ENCODE measurements around the gene WDR31. TPM values are rescaled to one million over a fixed set of nuclear protein-coding genes. Genes with fewer than 3 reads are reported as not detected.
A peak's percentile ranks its signal among the peaks of the same experiment; 100 is the strongest.

The WDR31 gene
- total and polyA plus RNA-seq, 11 donors = 7.0 to 22.4 (median 13.6) TPM

DNA sequence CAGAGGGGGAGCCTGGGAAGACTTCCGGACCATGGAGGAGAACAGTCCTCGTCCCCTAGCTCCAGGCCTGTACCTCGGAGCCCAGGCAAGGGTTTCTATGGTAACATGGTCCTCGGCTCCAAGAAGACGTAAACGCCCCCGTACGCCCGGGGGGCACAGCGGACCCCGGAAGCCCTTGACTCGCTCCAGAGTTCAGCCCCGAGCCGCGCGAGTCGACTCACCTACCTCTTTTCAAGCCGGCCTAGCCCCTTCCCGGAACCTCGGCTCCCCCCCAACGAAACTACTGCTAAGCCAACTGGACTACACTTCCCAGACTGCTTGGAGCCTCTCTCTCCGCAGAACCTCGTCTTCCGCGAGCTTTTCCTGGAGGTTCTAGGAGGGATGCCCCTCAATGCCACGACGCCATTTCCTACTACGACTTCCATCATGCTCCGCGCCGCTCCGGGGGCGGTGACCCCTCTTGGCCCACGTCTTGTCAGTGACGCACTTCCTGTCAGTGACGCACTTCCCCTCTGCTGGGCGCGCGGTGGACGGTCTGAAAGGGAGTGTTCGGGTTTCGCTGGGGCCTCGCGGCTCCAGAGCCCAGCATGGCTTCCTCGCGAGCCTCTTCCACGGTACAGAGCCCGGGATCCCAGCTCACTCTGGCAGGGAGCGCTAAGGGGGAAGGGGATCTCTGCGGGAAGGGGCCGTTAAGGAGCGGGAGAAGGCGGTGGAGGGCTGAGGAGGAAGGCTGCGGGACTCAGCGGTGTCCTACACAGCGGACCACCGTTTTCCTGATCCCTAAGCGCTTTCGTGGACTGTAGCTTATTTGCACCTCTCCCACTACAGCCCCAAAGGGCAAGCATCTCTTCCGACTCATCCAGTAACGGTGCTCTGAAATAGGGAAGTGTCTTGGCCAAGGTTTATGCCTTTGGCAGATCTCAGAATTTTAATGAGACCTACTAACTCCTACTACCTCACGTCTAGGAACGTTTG is 64.6 kb downstream of the WDR31 start, which contains the start of the genes CDC26 and PRPF4:
Gene CDC26, minus strand, starts transcription at position 416 of the 975 bp plus-strand sequence. CDS start 3,065 bp downstream, outside the sequence.
Gene PRPF4, plus strand, starts transcription at position 502 of the 975 bp plus-strand sequence. Its CDS starts 86 bp downstream, at position 588.
- Histone ChIP-seq H3K36me3 (peaks cover 0 to 70% (median 63%) of the 10 kb centered on the region in 9 donors), H3K27me3 (no peaks in the 10 kb centered on the region), H3K4me1 (peaks cover 4 to 41% (median 19%) of the 10 kb centered on the region in 12 donors), H3K9me3 (no peaks in the 10 kb centered on the region), H3K27ac (peak within 1 kb of the TSS; percentile 69 to 96 (median 94)), H3K4me3 (peak within 1 kb of the TSS; percentile 48 to 93 (median 76))
- DNase-seq (peak; percentile 97 to 98 (median 97)), ATAC-seq (peak; percentile 98 to 99 (median 98))
- intact Hi-C loops (cut with DNase I) = loop anchor here in 9 of 10 donors (2.0 to 10.0 kb wide), 11 partner anchors 51 to 389 kb away; partner anchors contain the start of genes ALAD (in 4 of the 9), FKBP15 (in 4 of the 9), SLC31A1 (in 4 of the 9) and C9orf43 (in 2 of the 9)
- 0 to 1% (median 0%) methylated on average over 34 to 63 of the region's 63 CpGs for WGBS, 4 donors
- peak; percentile 60 to 87 for TF ChIP-seq POLR2A (IDR thresholded peaks at IDR 0.05)
- TF ChIP-seq, protein P1, sequence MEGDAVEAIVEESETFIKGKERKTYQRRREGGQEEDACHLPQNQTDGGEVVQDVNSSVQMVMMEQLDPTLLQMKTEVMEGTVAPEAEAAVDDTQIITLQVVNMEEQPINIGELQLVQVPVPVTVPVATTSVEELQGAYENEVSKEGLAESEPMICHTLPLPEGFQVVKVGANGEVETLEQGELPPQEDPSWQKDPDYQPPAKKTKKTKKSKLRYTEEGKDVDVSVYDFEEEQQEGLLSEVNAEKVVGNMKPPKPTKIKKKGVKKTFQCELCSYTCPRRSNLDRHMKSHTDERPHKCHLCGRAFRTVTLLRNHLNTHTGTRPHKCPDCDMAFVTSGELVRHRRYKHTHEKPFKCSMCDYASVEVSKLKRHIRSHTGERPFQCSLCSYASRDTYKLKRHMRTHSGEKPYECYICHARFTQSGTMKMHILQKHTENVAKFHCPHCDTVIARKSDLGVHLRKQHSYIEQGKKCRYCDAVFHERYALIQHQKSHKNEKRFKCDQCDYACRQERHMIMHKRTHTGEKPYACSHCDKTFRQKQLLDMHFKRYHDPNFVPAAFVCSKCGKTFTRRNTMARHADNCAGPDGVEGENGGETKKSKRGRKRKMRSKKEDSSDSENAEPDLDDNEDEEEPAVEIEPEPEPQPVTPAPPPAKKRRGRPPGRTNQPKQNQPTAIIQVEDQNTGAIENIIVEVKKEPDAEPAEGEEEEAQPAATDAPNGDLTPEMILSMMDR (IDR thresholded peaks at IDR 0.05) = peak in 1 of 12 donors; percentile 5

GRCh38 chr9:113274474-113275156 is 65.5 kb downstream of the WDR31 start:
- H3K27ac ChIP-seq = peak overlapping the region; percentile 36 to 96 (median 94)
- no peaks in the 10 kb centered on the region for H3K27me3 ChIP-seq
- WGBS, 4 donors = 0 to 1% (median 0%) methylated on average over 13 to 15 of the region's 15 CpGs
- H3K4me3 ChIP-seq = peak overlapping the region; percentile 48 to 93 (median 76)
- intact Hi-C loops (cut with DNase I) = loop anchor here (2.0 to 10.0 kb wide), 14 partner anchors 50 to 390 kb away; partner anchors contain the start of genes FKBP15 (in 6 of the 10), SLC31A1 (in 6 of the 10), ALAD (in 5 of the 10) and C9orf43 (in 2 of the 10)
- H3K4me1 ChIP-seq = peaks cover 4 to 41% (median 19%) of the 10 kb centered on the region in 12 donors
- TF ChIP-seq, protein P1 (IDR thresholded peaks at IDR 0.05) = peak; percentile 55 to 75 (median 66)
- TF ChIP-seq POLR2A (IDR thresholded peaks at IDR 0.05) = no peak
- peak in 3 of 4 donors; percentile 17 to 44 (median 40) for ATAC-seq
- no peak for DNase-seq
- no peaks in the 10 kb centered on the region for H3K9me3 ChIP-seq
- peaks cover 0 to 70% (median 63%) of the 10 kb centered on the region in 9 donors for H3K36me3 ChIP-seq

- H3K27me3 ChIP-seq = no peaks in the 10 kb centered on the region
- H3K27ac ChIP-seq = no peak overlapping the region
- ATAC-seq (no peak), DNase-seq (no peak)
- peaks cover 0 to 83% (median 73%) of the 10 kb centered on the region in 9 donors for H3K36me3 ChIP-seq
- intact Hi-C loops (cut with DNase I) = loop anchor here (5.0 to 10.0 kb wide), 12 partner anchors 45 to 395 kb away; partner anchors contain the start of genes ALAD (in 5 of the 10), FKBP15 (in 5 of the 10), SLC31A1 (in 5 of the 10) and BSPRY (in 1 of the 10)
- TF ChIP-seq, protein P1 (IDR thresholded peaks at IDR 0.05) = no peak
- no peak for TF ChIP-seq POLR2A (IDR thresholded peaks at IDR 0.05)
- no peak overlapping the region for H3K4me3 ChIP-seq
- H3K9me3 ChIP-seq = no peaks in the 10 kb centered on the region
- peaks cover 0 to 28% (median 10%) of the 10 kb centered on the region in 12 donors for H3K4me1 ChIP-seq
- WGBS, 4 donors = 91 to 96% (median 94%) methylated on average over 2 of the region's 2 CpGs
These were observed 70.2 kb downstream of the WDR31 start for GRCh38 chr9:113269871-113270270.
